SK-N-MC (cell line): ENCODE data around the gene LRMDA.

Source experiments
- EZH2 ChIP-seq: fragments of 200-600 bp; sonication (generic); IDR thresholded peaks from one replicate; pipeline ENCODE4 v1.6.1; 2017; ENCODE audit warnings: antibody characterized with exemption
- POLR2AphosphoS5 ChIP-seq: IDR thresholded peaks from 2 replicates; pipeline ENCODE4 v1.6.1; 2012; ENCODE audit warnings: mild to moderate bottlenecking, low read depth, low read length, borderline replicate concordance

- no peak for TF ChIP-seq POLR2AphosphoS5
- no peak for TF ChIP-seq EZH2
These were observed 874.6 kb downstream of the LRMDA start for GRCh38 chr10:76305930-76306615.
